ENCODE measurements around the gene MYO7A. TPM values are rescaled to one million over a fixed set of nuclear protein-coding genes. Genes with fewer than 3 reads are reported as not detected.

MYO7A gene
- 0.13 TPM for polyA plus RNA-seq (2013)

DNA sequence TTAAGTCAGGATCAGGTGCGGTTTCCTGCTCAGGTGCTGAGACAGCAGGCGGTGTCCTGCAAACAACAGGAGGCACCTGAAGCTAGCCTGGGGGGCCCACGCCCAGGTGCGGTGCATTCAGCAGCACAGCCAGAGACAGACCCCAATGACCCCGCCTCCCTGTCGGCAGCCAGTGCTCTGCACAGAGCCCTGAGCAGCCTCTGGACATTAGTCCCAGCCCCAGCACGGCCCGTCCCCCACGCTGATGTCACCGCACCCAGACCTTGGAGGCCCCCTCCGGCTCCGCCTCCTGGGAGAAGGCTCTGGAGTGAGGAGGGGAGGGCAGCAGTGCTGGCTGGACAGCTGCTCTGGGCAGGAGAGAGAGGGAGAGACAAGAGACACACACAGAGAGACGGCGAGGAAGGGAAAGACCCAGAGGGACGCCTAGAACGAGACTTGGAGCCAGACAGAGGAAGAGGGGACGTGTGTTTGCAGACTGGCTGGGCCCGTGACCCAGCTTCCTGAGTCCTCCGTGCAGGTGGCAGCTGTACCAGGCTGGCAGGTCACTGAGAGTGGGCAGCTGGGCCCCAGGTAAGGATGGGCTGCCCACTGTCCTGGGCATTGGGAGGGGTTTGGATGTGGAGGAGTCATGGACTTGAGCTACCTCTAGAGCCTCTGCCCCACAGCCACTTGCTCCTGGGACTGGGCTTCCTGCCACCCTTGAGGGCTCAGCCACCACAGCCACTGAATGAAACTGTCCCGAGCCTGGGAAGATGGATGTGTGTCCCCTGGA lies at the start of gene MYO7A:
TSS of gene MYO7A (plus strand) at position 327 of the 772 bp plus-strand sequence. CDS start 2,389 bp downstream, outside the sequence.
- WGBS (ENCODE audit: insufficient coverage) = 42% methylated on average over 18 of the region's 20 CpGs
- ChIA-PET POLR2A (no interaction called here), CTCF (interaction anchor here (0.6 to 12.6 kb wide), 31 partner anchors 8 to 421 kb away, joined by 3 to 240 read pairs (median 6); no protein-coding TSS in a partner anchor)
- H3K9me3 ChIP-seq (ENCODE audit: control extremely low read depth in 1 of 5, control insufficient read depth in 4 of 5, insufficient read depth in 2 of 5, low read depth in 1 of 5, low read length in 4 of 5) = peaks cover 0 to 3% (median 0%) of the 10 kb centered on the region in 5 experiments
- peaks cover 0 to 25% (median 22%) of the 10 kb centered on the region in 4 experiments for H3K4me1 ChIP-seq (ENCODE audit: control extremely low read depth in 1 of 4, control insufficient read depth in 4 of 4, insufficient read depth in 4 of 4, low read length in 3 of 4)
- peaks cover 0 to 8% (median 4%) of the 10 kb centered on the region in 5 experiments for H3K27me3 ChIP-seq (replicated peaks in 2 of 5; ENCODE audit: control insufficient read depth in 4 of 5, insufficient read depth in 5 of 5, low read length in 4 of 5)
- H3K27ac ChIP-seq (ENCODE audit: insufficient read depth in 1 of 2, low read depth in 1 of 2, low read length in 2 of 2, poor library complexity in 1 of 2, severe bottlenecking in 2 of 2) = no peak within 1 kb of the TSS
- peak within 1 kb of the TSS in 6 of 7 experiments; percentile 32 to 65 (median 52) for H3K4me3 ChIP-seq (ENCODE audit: control insufficient read depth in 1 of 7, extremely low read depth in 1 of 7, insufficient read depth in 4 of 7, low read depth in 2 of 7, low read length in 6 of 7)
- no peaks in the 10 kb centered on the region for H3K36me3 ChIP-seq (ENCODE audit: control insufficient read depth in 4 of 4, insufficient read depth in 4 of 4, low read length in 3 of 4)
- peak in 1 of 3 donors; percentile 23 for DNase-seq

DNA sequence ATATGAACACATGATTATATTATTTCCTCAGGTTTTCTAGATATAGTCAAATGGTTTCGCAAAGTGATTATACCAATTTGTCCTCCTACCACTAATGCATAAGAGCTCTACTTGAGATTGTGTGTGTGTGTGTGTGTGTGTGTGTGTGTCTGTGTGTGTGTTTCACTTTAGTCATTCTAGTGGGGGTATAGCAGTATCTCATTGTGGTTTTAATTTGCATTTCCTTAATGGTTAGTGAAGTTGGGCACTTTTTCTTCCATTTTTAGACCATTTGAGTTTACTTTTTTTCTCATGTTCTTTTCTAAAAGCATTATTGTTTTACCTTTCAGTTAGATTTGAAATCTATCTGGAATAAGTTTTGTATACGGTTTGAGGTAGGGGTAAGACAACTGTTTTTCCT lies 48.4 kb upstream of the MYO7A start:
- CTCF ChIA-PET = interaction anchor here (1.0 to 3.6 kb wide), 4 partner anchors 10 to 35 kb away, joined by 3 to 16 read pairs (median 5); no protein-coding TSS in a partner anchor
- H3K27me3 ChIP-seq (replicated peaks in 2 of 5; ENCODE audit: control insufficient read depth in 4 of 5, insufficient read depth in 5 of 5, low read length in 4 of 5) = peaks cover 0 to 2% (median 0%) of the 10 kb centered on the region in 5 experiments

DNA sequence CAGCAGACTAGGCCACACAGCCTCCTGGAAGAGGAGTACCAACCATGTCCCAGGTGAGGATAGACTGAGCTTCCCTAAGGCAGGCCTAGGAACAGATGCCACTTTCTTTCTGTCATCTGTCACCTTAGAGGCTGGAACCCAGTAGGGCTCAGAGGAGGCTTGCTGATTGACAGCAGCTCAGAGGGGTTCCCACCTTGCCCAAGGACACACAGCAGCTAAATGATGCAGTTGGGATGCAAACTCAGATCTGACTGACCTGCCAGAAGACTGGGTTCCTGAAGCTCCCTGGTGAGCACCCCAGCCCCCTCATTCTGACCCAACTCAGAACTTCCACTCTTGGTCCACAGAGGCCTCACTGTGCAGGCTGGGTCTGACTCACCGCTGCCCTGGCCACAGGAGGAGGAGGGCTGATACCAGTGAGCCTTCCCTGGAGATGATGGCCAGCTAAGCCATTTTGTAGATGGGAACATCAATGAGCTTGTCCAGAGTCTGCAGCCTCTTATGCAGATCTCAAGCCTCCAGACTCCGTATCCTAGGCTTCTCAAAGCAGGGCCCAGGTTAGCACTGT lies 47.3 kb upstream of the MYO7A start:
- DNase-seq = no peak
- Histone ChIP-seq H3K4me3 (ENCODE audit: control insufficient read depth in 1 of 7, extremely low read depth in 1 of 7, insufficient read depth in 4 of 7, low read depth in 2 of 7, low read length in 6 of 7) (no peak overlapping the region), H3K4me1 (ENCODE audit: control extremely low read depth in 1 of 4, control insufficient read depth in 4 of 4, insufficient read depth in 4 of 4, low read length in 3 of 4) (peaks cover 0 to 20% (median 13%) of the 10 kb centered on the region in 4 experiments), H3K27ac (ENCODE audit: insufficient read depth in 1 of 2, low read depth in 1 of 2, low read length in 2 of 2, poor library complexity in 1 of 2, severe bottlenecking in 2 of 2) (no peak overlapping the region), H3K36me3 (ENCODE audit: control insufficient read depth in 4 of 4, insufficient read depth in 4 of 4, low read length in 3 of 4) (no peaks in the 10 kb centered on the region), H3K27me3 (replicated peaks in 2 of 5; ENCODE audit: control insufficient read depth in 4 of 5, insufficient read depth in 5 of 5, low read length in 4 of 5) (no peaks in the 10 kb centered on the region), H3K9me3 (ENCODE audit: control extremely low read depth in 1 of 5, control insufficient read depth in 4 of 5, insufficient read depth in 2 of 5, low read depth in 1 of 5, low read length in 4 of 5) (peaks cover 0 to 3% (median 0%) of the 10 kb centered on the region in 5 experiments)
- ChIA-PET POLR2A (no interaction called here), CTCF (interaction anchor here (0.6 to 3.6 kb wide), 4 partner anchors 10 to 76 kb away, joined by 3 to 16 read pairs (median 4); partner anchors contain the start of gene CAPN5)
- 97% methylated on average over 2 of the region's 2 CpGs for WGBS (ENCODE audit: insufficient coverage)

More for the DNA sequence above, 48.4 kb upstream of the MYO7A start:
- WGBS (ENCODE audit: insufficient coverage) = no CpG with 5 or more reads among the region's 2 CpGs
- POLR2A ChIA-PET = no interaction called here
- H3K9me3 ChIP-seq (ENCODE audit: control extremely low read depth in 1 of 5, control insufficient read depth in 4 of 5, insufficient read depth in 2 of 5, low read depth in 1 of 5, low read length in 4 of 5) = peaks cover 0 to 3% (median 0%) of the 10 kb centered on the region in 5 experiments
- no peak overlapping the region for H3K4me3 ChIP-seq (ENCODE audit: control insufficient read depth in 1 of 7, extremely low read depth in 1 of 7, insufficient read depth in 4 of 7, low read depth in 2 of 7, low read length in 6 of 7)
- peaks cover 0 to 20% (median 13%) of the 10 kb centered on the region in 4 experiments for H3K4me1 ChIP-seq (ENCODE audit: control extremely low read depth in 1 of 4, control insufficient read depth in 4 of 4, insufficient read depth in 4 of 4, low read length in 3 of 4)
- DNase-seq = no peak
- H3K27ac ChIP-seq (ENCODE audit: insufficient read depth in 1 of 2, low read depth in 1 of 2, low read length in 2 of 2, poor library complexity in 1 of 2, severe bottlenecking in 2 of 2) = no peak overlapping the region
- no peaks in the 10 kb centered on the region for H3K36me3 ChIP-seq (ENCODE audit: control insufficient read depth in 4 of 4, insufficient read depth in 4 of 4, low read length in 3 of 4)

DNA sequence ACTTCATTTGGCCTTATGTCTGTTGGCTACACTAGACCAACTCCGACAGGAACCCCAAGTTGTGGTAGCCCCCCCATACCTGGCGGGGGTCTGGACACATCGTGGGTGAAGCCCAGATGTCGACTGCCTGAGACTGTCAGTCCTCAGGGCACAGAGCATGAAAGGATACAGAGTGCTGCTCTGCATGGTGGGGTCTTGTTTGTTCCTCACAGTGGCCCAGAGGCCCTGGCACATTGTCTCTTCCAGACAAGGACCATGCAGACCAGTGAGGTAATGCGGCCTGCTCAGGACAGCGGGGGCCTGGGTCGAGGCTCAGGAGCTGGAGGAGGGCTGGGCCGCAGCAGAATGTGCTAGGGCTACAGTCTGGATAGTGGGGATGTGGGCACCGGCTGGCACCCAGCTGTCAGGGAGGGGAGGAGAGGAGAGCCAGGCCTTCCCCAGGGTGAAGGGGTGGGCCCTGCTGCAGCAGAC lies 46.6 kb upstream of the MYO7A start:
- H3K4me3 ChIP-seq (ENCODE audit: control insufficient read depth in 1 of 7, extremely low read depth in 1 of 7, insufficient read depth in 4 of 7, low read depth in 2 of 7, low read length in 6 of 7) = no peak overlapping the region
- H3K4me1 ChIP-seq (ENCODE audit: control extremely low read depth in 1 of 4, control insufficient read depth in 4 of 4, insufficient read depth in 4 of 4, low read length in 3 of 4) = peaks cover 0 to 20% (median 13%) of the 10 kb centered on the region in 4 experiments
- H3K27me3 ChIP-seq (replicated peaks in 2 of 5; ENCODE audit: control insufficient read depth in 4 of 5, insufficient read depth in 5 of 5, low read length in 4 of 5) = no peaks in the 10 kb centered on the region
- CTCF ChIA-PET = interaction anchor here (0.6 to 4.0 kb wide), 8 partner anchors 8 to 76 kb away, joined by 3 to 36 read pairs (median 4); partner anchors contain the start of gene MYO7A
- no peak for DNase-seq
- 95% methylated on average over 6 of the region's 9 CpGs for WGBS (ENCODE audit: insufficient coverage)
- H3K9me3 ChIP-seq (ENCODE audit: control extremely low read depth in 1 of 5, control insufficient read depth in 4 of 5, insufficient read depth in 2 of 5, low read depth in 1 of 5, low read length in 4 of 5) = peaks cover 0 to 3% (median 0%) of the 10 kb centered on the region in 5 experiments
- no peak overlapping the region for H3K27ac ChIP-seq (ENCODE audit: insufficient read depth in 1 of 2, low read depth in 1 of 2, low read length in 2 of 2, poor library complexity in 1 of 2, severe bottlenecking in 2 of 2)
- H3K36me3 ChIP-seq (ENCODE audit: control insufficient read depth in 4 of 4, insufficient read depth in 4 of 4, low read length in 3 of 4) = no peaks in the 10 kb centered on the region
- POLR2A ChIA-PET = no interaction called here

DNA sequence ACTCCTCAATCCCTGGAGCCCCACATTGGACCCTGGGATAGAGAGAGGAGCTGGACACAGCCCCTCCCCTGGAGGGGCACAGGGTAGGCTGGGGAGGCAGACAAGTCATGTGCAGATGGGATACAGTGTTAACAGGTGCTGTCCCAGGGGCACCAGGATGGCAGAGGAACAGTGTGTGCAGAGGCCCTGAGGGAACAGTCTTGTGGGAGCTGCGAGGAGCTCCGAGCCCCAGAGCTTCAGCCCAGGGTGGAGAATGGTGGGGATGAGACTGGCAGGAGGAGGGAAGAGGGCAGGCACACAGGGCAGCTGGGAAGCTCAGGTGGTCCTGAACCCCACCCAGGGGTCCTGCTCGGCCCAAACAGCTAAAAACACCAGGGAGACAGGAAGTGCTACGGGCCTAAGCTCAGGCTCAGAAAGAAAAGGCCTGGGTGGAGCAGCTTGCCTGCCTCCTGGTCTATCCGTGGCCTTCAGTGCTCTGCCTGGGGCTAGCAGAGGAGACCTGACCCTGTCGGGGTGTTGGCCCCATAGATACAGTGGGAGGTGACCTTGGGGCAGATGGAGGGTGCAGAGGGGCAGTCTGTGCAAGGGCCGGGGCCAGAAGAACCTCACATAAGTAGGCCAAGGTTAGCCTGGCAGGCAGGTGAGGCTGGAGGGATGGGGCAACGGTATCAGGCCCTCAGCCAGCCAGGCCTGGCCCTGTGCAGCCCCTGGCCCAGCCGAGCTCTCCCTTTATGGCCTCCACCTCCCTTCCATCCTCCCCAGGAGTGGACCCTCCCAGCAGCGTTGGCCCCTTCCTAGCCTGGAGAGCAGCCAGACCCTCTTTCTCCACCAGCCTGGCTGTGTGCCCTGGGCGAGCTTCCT lies 45.8 kb upstream of the MYO7A start:
- Histone ChIP-seq H3K27ac (ENCODE audit: insufficient read depth in 1 of 2, low read depth in 1 of 2, low read length in 2 of 2, poor library complexity in 1 of 2, severe bottlenecking in 2 of 2) (no peak overlapping the region), H3K4me3 (ENCODE audit: control insufficient read depth in 1 of 7, extremely low read depth in 1 of 7, insufficient read depth in 4 of 7, low read depth in 2 of 7, low read length in 6 of 7) (peak overlapping the region in 3 of 7 experiments; percentile 19 to 37 (median 26)), H3K27me3 (replicated peaks in 2 of 5; ENCODE audit: control insufficient read depth in 4 of 5, insufficient read depth in 5 of 5, low read length in 4 of 5) (no peaks in the 10 kb centered on the region), H3K4me1 (ENCODE audit: control extremely low read depth in 1 of 4, control insufficient read depth in 4 of 4, insufficient read depth in 4 of 4, low read length in 3 of 4) (peaks cover 0 to 24% (median 13%) of the 10 kb centered on the region in 4 experiments), H3K36me3 (ENCODE audit: control insufficient read depth in 4 of 4, insufficient read depth in 4 of 4, low read length in 3 of 4) (no peaks in the 10 kb centered on the region), H3K9me3 (ENCODE audit: control extremely low read depth in 1 of 5, control insufficient read depth in 4 of 5, insufficient read depth in 2 of 5, low read depth in 1 of 5, low read length in 4 of 5) (peaks cover 0 to 3% (median 0%) of the 10 kb centered on the region in 5 experiments)
- ChIA-PET POLR2A (interaction anchor here (0.8 kb wide), 1 partner anchor 9 kb away, joined by 3 read pairs; no protein-coding TSS in a partner anchor), CTCF (interaction anchor here (0.9 to 4.0 kb wide), 9 partner anchors 9 to 46 kb away, joined by 3 to 36 read pairs (median 4); partner anchors contain the start of genes CAPN5 and MYO7A)
- WGBS (ENCODE audit: insufficient coverage) = 77% methylated on average over 9 of the region's 11 CpGs
- no peak for DNase-seq

DNA sequence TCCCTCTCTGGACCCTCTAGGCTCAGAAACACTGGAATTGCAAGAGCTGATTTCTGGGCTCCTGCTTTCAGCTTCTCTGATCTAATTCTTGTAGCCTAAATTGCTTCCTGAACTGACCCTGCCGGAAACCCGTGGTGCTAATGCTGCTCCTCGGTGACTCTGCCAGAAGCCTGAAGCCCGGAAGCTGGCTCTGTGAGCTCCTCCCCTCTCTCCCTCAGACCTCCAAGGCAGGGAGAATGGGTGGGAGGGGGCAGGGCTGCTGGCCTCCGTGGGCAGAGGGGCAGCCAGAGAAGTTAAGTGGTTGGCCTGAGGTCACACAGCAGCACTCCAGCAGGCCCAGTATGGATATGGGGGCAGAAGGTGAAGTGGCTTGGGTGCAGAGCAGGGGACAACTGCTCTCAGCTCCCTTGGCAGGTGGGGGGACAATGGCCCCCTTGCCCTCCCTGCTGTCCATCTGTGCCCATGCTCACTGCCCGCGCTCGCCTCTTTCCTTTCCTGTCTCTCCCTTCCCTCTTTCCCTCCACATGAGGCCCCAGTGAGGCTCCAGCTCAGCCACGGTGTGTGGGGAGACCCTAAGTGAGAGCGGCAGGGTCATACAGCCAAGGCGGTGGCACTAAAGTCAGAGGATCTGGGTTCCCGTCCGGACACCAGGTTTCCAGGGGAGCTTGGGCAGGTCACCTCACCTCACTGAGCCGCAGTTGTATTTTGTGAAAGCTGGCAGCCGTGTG lies 45.0 kb upstream of the MYO7A start:
- DNase-seq = peak; percentile 39 to 80 (median 75)
- ChIA-PET CTCF (interaction anchor here (1.4 to 4.0 kb wide), 6 partner anchors 10 to 35 kb away, joined by 3 to 36 read pairs (median 4); partner anchors contain the start of gene CAPN5), POLR2A (interaction anchor here (0.8 kb wide), 1 partner anchor 9 kb away, joined by 3 read pairs; no protein-coding TSS in a partner anchor)
- Histone ChIP-seq H3K36me3 (ENCODE audit: control insufficient read depth in 4 of 4, insufficient read depth in 4 of 4, low read length in 3 of 4) (no peaks in the 10 kb centered on the region), H3K27ac (ENCODE audit: insufficient read depth in 1 of 2, low read depth in 1 of 2, low read length in 2 of 2, poor library complexity in 1 of 2, severe bottlenecking in 2 of 2) (no peak overlapping the region), H3K27me3 (replicated peaks in 2 of 5; ENCODE audit: control insufficient read depth in 4 of 5, insufficient read depth in 5 of 5, low read length in 4 of 5) (no peaks in the 10 kb centered on the region), H3K4me3 (ENCODE audit: control insufficient read depth in 1 of 7, extremely low read depth in 1 of 7, insufficient read depth in 4 of 7, low read depth in 2 of 7, low read length in 6 of 7) (peak overlapping the region in 3 of 7 experiments; percentile 19 to 37 (median 26)), H3K4me1 (ENCODE audit: control extremely low read depth in 1 of 4, control insufficient read depth in 4 of 4, insufficient read depth in 4 of 4, low read length in 3 of 4) (peaks cover 0 to 24% (median 13%) of the 10 kb centered on the region in 4 experiments), H3K9me3 (ENCODE audit: control extremely low read depth in 1 of 5, control insufficient read depth in 4 of 5, insufficient read depth in 2 of 5, low read depth in 1 of 5, low read length in 4 of 5) (peaks cover 0 to 3% (median 0%) of the 10 kb centered on the region in 5 experiments)
- 75% methylated on average over 12 of the region's 15 CpGs for WGBS (ENCODE audit: insufficient coverage)
